ENCODE results near the gene ABL1.

GRCh38 chr9:130833031-130833990 is 1.7 kb upstream of the ABL1 start:
- TF ChIP-seq EZH2 (IDR thresholded peaks at IDR 0.05; ENCODE audit: borderline replicate concordance, insufficient read depth, low read length, poor library complexity, severe bottlenecking): no peak
- no peak for TF ChIP-seq POLR2AphosphoS5 (IDR thresholded peaks at IDR 0.05)

Measured in neural cell (in vitro differentiated cells).